Cardiac muscle cell (in vitro differentiated cells and primary cell): Measurements from ENCODE around the gene ATP10D. TPM values are rescaled to one million over a fixed set of nuclear protein-coding genes. Genes with fewer than 3 reads are reported as not detected.

Source experiments
- DNase-seq, 2 donors: peaks; one replicate each; pipeline versions ENCODE4 v3.0.0 to v3.0.0-alpha.2; 2010 to 2017; ENCODE audit warnings: low read depth in 1 of 2, low spot score in 1 of 2
- H3K27ac ChIP-seq: fragments of 200-600 bp; sonication (generic); 2 replicates; pipeline ENCODE4 v1.5.1; 2016
- H3K27me3 ChIP-seq: fragments of 200-600 bp; sonication (generic); 2 replicates; pipeline ENCODE4 v1.6.0; 2016; ENCODE audit warnings: control low read depth
- H3K36me3 ChIP-seq: fragments of 200-600 bp; sonication (generic); 2 replicates; pipeline ENCODE4 v1.5.1; 2016; ENCODE audit warnings: control low read depth
- H3K4me1 ChIP-seq: fragments of 200-600 bp; sonication (generic); 2 replicates; pipeline ENCODE4 v1.8.1; 2017; ENCODE audit warnings: low read depth, mild to moderate bottlenecking, mixed run types
- H3K4me3 ChIP-seq: fragments of 200-600 bp; sonication (generic); 2 replicates; pipeline ENCODE4 v1.5.1; 2016; ENCODE audit warnings: mild to moderate bottlenecking
- H3K9me3 ChIP-seq: fragments of 200-600 bp; sonication (generic); 2 replicates; pipeline ENCODE4 v1.5.1; 2017; ENCODE audit warnings: low read depth, mild to moderate bottlenecking, control low read depth
- CTCF ChIP-seq: IDR thresholded peaks from 2 replicates; pipeline ENCODE4 v1.5.1; 2012; ENCODE audit warnings: low read depth, mild to moderate bottlenecking, low read length
- polyA plus RNA-seq: library from polyadenylated mRNA; unstranded; fragments of >200 nt; fragmentation: Nextera tagmentation; extraction: Ambion mirVana; gene quantifications from 2 replicates; pipeline ENCODE4 v1.2.1, GENCODE V29; 2016
- total RNA-seq: library from RNA; depleted of rRNA; stranded (reverse); fragments of >200 nt; gene quantifications from 2 replicates; pipeline ENCODE4 v1.2.3, GENCODE V29; 2016

Gene ATP10D
- total and polyA plus RNA-seq, 2 experiments from 2014 or later = 5.5 to 7.7 TPM

- peaks cover 6% of the 10 kb centered on the region for H3K36me3 ChIP-seq
- DNase-seq = no peak
- TF ChIP-seq CTCF = no peak
- no peaks in the 10 kb centered on the region for H3K9me3 ChIP-seq
- H3K4me1 ChIP-seq = no peaks in the 10 kb centered on the region
- no peak overlapping the region for H3K4me3 ChIP-seq
- no peak overlapping the region for H3K27ac ChIP-seq
- H3K27me3 ChIP-seq = no peaks in the 10 kb centered on the region
These were observed 132.5 kb downstream of the ATP10D start for GRCh38 chr4:47617607-47618006.

- no peak overlapping the region for H3K4me3 ChIP-seq
- peaks cover 6% of the 10 kb centered on the region for H3K36me3 ChIP-seq
- no peaks in the 10 kb centered on the region for H3K4me1 ChIP-seq
- TF ChIP-seq CTCF = no peak
- no peak for DNase-seq
- no peaks in the 10 kb centered on the region for H3K27me3 ChIP-seq
- H3K9me3 ChIP-seq = no peaks in the 10 kb centered on the region
- no peak overlapping the region for H3K27ac ChIP-seq
These were observed 134.6 kb downstream of the ATP10D start for GRCh38 chr4:47619691-47620090.

- no peak overlapping the region for H3K4me3 ChIP-seq
- H3K4me1 ChIP-seq = no peaks in the 10 kb centered on the region
- no peaks in the 10 kb centered on the region for H3K9me3 ChIP-seq
- no peak for TF ChIP-seq CTCF
- H3K36me3 ChIP-seq = peaks cover under 1% of the 10 kb centered on the region
- H3K27me3 ChIP-seq = no peaks in the 10 kb centered on the region
- no peak overlapping the region for H3K27ac ChIP-seq
- DNase-seq = no peak
These were observed 136.1 kb downstream of the ATP10D start for GRCh38 chr4:47621181-47621580.

- TF ChIP-seq CTCF = no peak
- Histone ChIP-seq H3K27me3 (no peaks in the 10 kb centered on the region), H3K27ac (no peak overlapping the region), H3K4me3 (no peak overlapping the region), H3K4me1 (peaks cover 3% of the 10 kb centered on the region), H3K9me3 (no peaks in the 10 kb centered on the region), H3K36me3 (no peaks in the 10 kb centered on the region)
- peak in 1 of 2 donors; percentile 79 for DNase-seq
These were observed 139.0 kb downstream of the ATP10D start for GRCh38 chr4:47624031-47624441.

GRCh38 chr4:47631161-47631560, 146.1 kb downstream of the ATP10D start:
- peaks cover 3% of the 10 kb centered on the region for H3K4me1 ChIP-seq
- TF ChIP-seq CTCF = no peak
- no peaks in the 10 kb centered on the region for H3K27me3 ChIP-seq
- H3K36me3 ChIP-seq = no peaks in the 10 kb centered on the region
- no peak for DNase-seq
- H3K4me3 ChIP-seq = no peak overlapping the region
- H3K27ac ChIP-seq = no peak overlapping the region
- no peaks in the 10 kb centered on the region for H3K9me3 ChIP-seq

GRCh38 chr4:47639531-47639930, 154.5 kb downstream of the ATP10D start:
- DNase-seq = peak in 1 of 2 donors; percentile 5
- Histone ChIP-seq H3K27ac (no peak overlapping the region), H3K36me3 (peaks cover 45% of the 10 kb centered on the region), H3K4me3 (no peak overlapping the region), H3K4me1 (no peaks in the 10 kb centered on the region), H3K9me3 (no peaks in the 10 kb centered on the region), H3K27me3 (no peaks in the 10 kb centered on the region)
- no peak for TF ChIP-seq CTCF
